Right lobe of liver (tissue), 4 donors: Measurements from ENCODE around the gene MAP3K1.

ENCODE experiments used
- POLR2A ChIP-seq: fragments of 450-650 bp; IDR thresholded peaks from one replicate; pipeline ENCODE4 v1.6.1; 2017; ENCODE audit warnings: antibody characterized with exemption, mild to moderate bottlenecking
- TF ChIP-seq, protein P1 (sequence below), 4 donors: fragments of 200-600 bp in 3 of 4; fragments of 450-650 bp in 1 of 4; IDR thresholded peaks; one replicate each; pipeline versions ENCODE4 v1.5.1 to v1.8.0; 2016 to 2022; ENCODE audit warnings: antibody characterized with exemption in 4 of 4, mild to moderate bottlenecking in 2 of 4
- donor health status: DM: no; HTN: no; CAD: no.
- donor health status: DM: no; HTN: no; CAD: no.
- donor health status: DM: no; HTN: yes; CAD: no.

DNA sequence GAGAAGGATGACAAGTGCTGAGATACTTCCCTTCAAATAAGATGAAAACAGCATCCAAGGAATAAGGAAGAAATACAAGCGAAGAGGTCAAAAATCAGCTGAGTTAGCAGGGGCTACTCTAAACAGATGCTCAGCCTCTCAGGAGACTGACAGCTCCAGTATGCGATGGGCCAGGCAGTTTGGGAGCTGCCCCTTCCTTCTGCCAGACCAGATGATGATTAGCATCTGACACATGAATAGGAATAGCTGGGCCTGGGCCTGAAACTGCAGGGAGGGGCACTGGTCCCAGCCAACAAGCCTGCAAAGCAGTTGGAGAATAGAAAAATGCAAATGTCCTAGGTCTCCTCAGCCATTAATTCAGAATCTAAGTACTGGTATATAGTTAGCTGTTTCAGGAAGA, 13.1 kb upstream of the MAP3K1 start:
- TF ChIP-seq, protein P1, sequence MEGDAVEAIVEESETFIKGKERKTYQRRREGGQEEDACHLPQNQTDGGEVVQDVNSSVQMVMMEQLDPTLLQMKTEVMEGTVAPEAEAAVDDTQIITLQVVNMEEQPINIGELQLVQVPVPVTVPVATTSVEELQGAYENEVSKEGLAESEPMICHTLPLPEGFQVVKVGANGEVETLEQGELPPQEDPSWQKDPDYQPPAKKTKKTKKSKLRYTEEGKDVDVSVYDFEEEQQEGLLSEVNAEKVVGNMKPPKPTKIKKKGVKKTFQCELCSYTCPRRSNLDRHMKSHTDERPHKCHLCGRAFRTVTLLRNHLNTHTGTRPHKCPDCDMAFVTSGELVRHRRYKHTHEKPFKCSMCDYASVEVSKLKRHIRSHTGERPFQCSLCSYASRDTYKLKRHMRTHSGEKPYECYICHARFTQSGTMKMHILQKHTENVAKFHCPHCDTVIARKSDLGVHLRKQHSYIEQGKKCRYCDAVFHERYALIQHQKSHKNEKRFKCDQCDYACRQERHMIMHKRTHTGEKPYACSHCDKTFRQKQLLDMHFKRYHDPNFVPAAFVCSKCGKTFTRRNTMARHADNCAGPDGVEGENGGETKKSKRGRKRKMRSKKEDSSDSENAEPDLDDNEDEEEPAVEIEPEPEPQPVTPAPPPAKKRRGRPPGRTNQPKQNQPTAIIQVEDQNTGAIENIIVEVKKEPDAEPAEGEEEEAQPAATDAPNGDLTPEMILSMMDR (IDR thresholded peaks at IDR 0.05): no peak
- TF ChIP-seq POLR2A: no peak
